Hindlimb muscle (tissue), 1 donor: Measurements from ENCODE around the gene DNM3. TPM values are rescaled to one million over a fixed set of nuclear protein-coding genes. Genes with fewer than 3 reads are reported as not detected.
"Not testable (repeated sequence)": the region's sequence is repeated elsewhere in the genome, so short reads cannot be mapped to it uniquely, and the experiment has no call there.

Experiments
- DNase-seq: peaks from one replicate; pipeline ENCODE4 v3.0.0-alpha.2; 2013
- polyA plus RNA-seq: library from polyadenylated mRNA; unstranded; fragments of 120-200 nt; gene quantifications from one replicate; pipeline ENCODE4 v1.2.1, GENCODE V29; 2013; ENCODE audit not compliant: insufficient read length

Gene DNM3
- 1.9 TPM for polyA plus RNA-seq

GRCh38 chr1:171841050-171841910, at the start of gene DNM3:
TSS of gene DNM3 (plus strand) at chr1:171841498. CDS start at chr1:171841657, 159 bp downstream.
- peak; percentile 81 for DNase-seq

GRCh38 chr1:171792656-171793369, 48.5 kb upstream of the DNM3 start:
- no peak for DNase-seq

- no peak for DNase-seq
Observed at GRCh38 chr1:171793636-171794035, 47.7 kb upstream of the DNM3 start.

GRCh38 chr1:171794085-171794484, 47.2 kb upstream of the DNM3 start:
- DNase-seq: no peak

GRCh38 chr1:171796592-171796991, 44.7 kb upstream of the DNM3 start:
- DNase-seq: no peak

GRCh38 chr1:171798311-171798710, 43.0 kb upstream of the DNM3 start:
- no peak for DNase-seq

GRCh38 chr1:171798765-171799164, 42.5 kb upstream of the DNM3 start:
- DNase-seq: no peak

GRCh38 chr1:171799166-171799565, 42.1 kb upstream of the DNM3 start:
- no peak for DNase-seq

GRCh38 chr1:171799698-171800097, 41.6 kb upstream of the DNM3 start:
- DNase-seq: not testable (repeated sequence)

GRCh38 chr1:171800342-171800741, 41.0 kb upstream of the DNM3 start:
- DNase-seq: no peak

- no peak for DNase-seq
Observed at GRCh38 chr1:171800851-171801250, 40.4 kb upstream of the DNM3 start.

GRCh38 chr1:171801487-171801891, 39.8 kb upstream of the DNM3 start:
- DNase-seq: peak; percentile 32

- no peak for DNase-seq
Observed at GRCh38 chr1:171802207-171802606, 39.1 kb upstream of the DNM3 start.

GRCh38 chr1:171803045-171803444, 38.3 kb upstream of the DNM3 start:
- peak; percentile 16 for DNase-seq

- DNase-seq: no peak
Observed at GRCh38 chr1:171803461-171804022, 37.8 kb upstream of the DNM3 start.

- DNase-seq: no peak
Observed at GRCh38 chr1:171805395-171806115, 35.7 kb upstream of the DNM3 start.

- no peak for DNase-seq
Observed at GRCh38 chr1:171807556-171807955, 33.7 kb upstream of the DNM3 start.

GRCh38 chr1:171809834-171810233, 31.5 kb upstream of the DNM3 start:
- no peak for DNase-seq

- no peak for DNase-seq
Observed at GRCh38 chr1:171811672-171812071, 29.6 kb upstream of the DNM3 start.

GRCh38 chr1:171814692-171815091, 26.6 kb upstream of the DNM3 start:
- DNase-seq: no peak

- DNase-seq: no peak
Observed at GRCh38 chr1:171816300-171816901, 24.9 kb upstream of the DNM3 start.
